Suppressor macrophage (primary cell): ENCODE measurements around the gene IL2RA.
A peak's percentile ranks its signal among the peaks of the same experiment; 100 is the strongest.

Experiments used
- DNase-seq, 4 experiments: peaks; one replicate each; pipeline ENCODE4 v3.0.0-alpha.2; 2020 to 2022

Gene IL2RA

DNA sequence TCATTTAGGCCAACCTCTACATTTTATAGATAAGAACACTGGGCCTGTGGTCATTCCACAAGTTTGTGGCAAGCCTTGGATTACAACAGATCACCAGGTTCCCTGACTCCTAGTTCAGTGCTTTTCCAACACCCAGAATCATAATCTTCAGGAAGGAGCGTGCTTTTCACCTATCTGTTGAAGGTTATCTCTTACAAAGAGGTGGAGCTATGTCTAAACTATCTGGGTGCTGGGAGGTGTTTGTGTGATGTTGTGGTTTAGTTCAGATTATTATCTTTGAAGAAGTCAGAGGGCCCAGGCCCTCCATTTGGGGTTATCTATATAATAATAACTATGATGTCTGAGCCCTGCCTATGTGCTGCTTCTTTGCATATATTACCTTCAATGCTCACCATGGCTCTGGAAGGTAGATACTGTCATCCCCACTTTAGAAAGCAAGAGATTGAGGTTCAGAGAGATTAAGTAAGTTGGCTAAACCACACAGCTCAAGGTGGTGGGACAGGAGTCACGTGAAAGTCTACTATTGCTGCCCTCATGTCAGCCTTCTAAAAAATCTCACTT, 24.0 kb downstream of the IL2RA start:
- DNase-seq, result no peak

- no peak for DNase-seq
These were observed 24.7 kb downstream of the IL2RA start for GRCh38 chr10:6037422-6037821.

DNA sequence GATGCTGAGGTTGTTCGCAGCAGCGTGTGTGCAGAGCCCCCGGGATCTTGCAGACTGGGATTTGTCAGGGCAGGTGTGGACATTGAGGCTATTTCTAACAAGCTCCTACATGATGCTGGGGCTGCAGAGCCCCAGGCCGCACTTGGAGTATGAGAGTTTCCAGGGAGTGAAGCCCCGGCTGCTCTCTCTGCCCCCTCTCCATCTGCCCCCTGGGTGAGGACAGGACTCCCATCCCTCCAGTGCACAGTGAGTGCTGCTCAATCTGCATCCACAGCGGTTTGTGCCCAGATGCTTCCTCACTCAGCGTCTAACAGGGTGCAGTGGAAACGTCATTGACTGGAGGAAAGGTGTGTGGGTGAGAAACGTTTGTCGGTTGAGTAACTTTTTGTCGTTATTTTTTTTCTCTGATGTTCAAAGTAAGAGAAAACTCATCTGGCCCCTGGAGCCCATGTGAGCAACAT, 25.3 kb downstream of the IL2RA start:
- DNase-seq, result no peak

- DNase-seq, result peak; percentile 29 to 64 (median 52)
These were observed 26.1 kb downstream of the IL2RA start for GRCh38 chr10:6035931-6036575.

DNA sequence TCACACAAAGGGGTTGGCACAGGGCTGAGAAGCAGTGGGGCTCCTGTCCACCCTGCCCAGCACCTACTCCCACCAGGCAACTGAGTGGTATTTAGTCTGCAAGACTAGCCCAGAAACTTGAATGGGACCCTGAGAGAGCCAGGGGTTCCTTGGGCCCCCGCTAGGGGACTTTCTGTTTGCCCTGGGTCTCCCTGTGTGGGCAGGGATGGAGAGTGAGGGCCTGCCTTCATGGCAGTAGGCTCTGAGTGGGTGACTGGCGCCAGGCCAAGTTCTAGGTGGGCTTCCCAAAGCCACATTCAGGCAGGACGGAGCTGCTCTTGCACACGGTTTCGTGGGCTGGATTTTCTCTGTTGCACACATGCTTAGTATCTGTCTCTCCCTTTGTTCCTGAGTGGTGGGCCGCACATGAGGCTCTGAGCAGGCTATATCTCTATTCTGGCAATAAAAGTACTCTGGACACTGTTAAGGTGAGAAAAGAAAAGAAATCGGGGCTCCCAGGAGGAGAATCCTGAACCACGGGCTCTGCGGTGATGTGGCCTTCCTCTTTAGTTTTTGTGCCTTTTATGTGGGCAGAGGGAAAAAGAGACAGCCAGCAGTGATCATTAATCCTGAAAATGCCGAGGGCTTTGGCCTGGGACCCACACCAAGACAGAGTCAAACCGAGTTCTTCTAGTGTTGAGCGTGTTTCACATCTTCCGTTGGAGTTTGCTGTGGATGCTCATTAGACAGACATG, 26.9 kb downstream of the IL2RA start:
- DNase-seq, result no peak

GRCh38 chr10:6034371-6034770, 27.8 kb downstream of the IL2RA start:
- peak in 2 of 4 experiments; percentile 37 to 49 for DNase-seq

- peak; percentile 78 to 92 (median 86) for DNase-seq
These were observed 28.2 kb downstream of the IL2RA start for GRCh38 chr10:6033954-6034353.

GRCh38 chr10:6030940-6031339, 31.2 kb downstream of the IL2RA start:
- DNase-seq, result no peak

GRCh38 chr10:6030217-6030616, 31.9 kb downstream of the IL2RA start:
- DNase-seq, result no peak

- no peak for DNase-seq
These were observed 34.2 kb downstream of the IL2RA start for GRCh38 chr10:6027929-6028328.

- DNase-seq, result no peak
These were observed 36.4 kb downstream of the IL2RA start for GRCh38 chr10:6025683-6026255.

- no peak for DNase-seq
These were observed 37.9 kb downstream of the IL2RA start for GRCh38 chr10:6024334-6024682.

- no peak for DNase-seq
These were observed 38.4 kb downstream of the IL2RA start for GRCh38 chr10:6023661-6024333.

DNA sequence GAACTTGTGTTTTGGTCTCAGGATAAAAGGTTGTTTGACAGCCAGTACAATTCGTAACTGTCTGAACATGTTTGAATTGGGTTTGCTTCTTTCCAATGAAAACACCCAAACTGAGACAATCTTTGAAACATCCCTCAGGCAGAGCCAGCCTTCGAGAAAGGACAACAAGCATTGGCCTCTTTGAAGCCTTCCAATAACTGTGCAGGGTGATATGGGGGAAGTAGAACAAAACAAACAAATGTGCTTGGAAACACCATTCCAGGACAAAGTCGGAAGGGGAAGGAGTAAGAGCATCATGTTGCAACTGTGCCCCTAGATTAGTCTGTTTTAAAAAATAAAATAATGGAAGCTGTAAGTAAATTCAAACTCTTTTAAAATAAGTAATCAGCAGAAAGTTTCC, 39.5 kb downstream of the IL2RA start:
- peak; percentile 8 to 41 (median 24) for DNase-seq

GRCh38 chr10:6020826-6021225, 41.3 kb downstream of the IL2RA start:
- DNase-seq, result peak; percentile 51 to 75 (median 70)

- DNase-seq, result no peak
These were observed 42.4 kb downstream of the IL2RA start for GRCh38 chr10:6019796-6020195.

GRCh38 chr10:6019010-6019782, 43.0 kb downstream of the IL2RA start:
- DNase-seq, result no peak

- no peak for DNase-seq
These were observed 43.7 kb downstream of the IL2RA start for GRCh38 chr10:6018422-6018821.

DNA sequence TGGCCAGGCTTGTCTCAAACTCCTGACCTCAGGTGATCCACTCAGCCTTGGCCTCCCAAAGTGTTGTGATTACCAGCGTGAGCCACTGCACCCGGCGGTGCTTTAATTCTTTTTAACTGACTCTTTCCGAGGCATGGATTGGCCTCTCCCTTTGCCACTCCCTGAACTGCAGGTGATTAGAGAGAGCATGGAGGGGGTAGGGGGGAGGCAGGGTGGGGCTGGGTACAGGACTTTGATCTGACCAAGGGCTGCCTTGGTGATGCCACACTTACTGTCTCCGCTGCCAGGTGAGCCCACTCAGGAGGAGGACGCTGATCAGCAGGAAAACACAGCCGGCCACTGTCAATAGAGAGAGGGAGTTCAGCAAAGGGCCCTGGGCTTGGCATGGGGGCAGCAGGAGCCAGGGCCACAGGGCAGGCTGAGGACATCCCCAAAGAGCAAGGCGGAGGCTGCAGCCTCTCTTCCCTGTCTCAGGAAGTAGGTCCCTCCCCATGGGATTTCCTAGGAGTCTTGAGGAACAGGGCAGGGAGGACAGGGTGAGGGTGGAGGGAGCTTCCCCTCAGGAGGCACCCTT, 44.3 kb downstream of the IL2RA start:
- no peak for DNase-seq

- DNase-seq, result peak; percentile 74 to 83 (median 77)
These were observed 47.9 kb downstream of the IL2RA start for GRCh38 chr10:6014241-6014761.

DNA sequence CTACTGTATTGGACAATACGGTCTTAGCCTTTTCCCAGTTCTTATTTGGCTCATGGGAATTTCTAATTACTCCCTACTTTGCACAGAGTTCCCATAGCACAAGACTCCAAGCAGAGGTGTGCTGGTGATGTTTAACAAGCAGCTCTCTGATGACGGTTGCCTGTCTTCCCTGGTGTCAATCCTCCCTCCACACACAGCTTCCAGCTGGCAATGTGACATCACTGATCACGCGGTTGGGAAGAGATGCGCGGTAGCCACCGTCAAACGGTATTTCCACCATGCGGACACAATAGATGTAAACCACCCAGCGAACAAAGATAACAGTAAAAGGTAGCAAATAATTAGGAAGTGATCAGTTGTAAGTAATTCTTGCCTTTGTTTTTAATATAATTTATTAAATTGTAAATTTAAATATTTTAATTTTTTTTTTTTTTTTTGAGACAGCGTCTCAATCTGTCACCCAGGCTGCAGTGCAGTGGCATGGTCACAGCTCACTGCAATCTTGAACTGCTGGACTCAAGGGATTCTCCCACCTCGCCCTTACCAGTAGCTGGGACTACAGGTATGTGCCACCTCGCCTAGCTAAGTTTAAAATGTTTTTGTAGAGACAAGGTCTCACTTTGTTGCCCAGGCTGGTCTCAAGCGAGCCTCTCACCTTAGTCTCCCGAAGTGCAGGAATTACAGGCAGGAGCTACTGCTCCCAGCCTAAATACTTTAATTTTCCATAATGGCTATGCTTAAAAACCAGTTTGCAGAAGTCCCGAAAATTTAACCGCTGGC, 48.6 kb downstream of the IL2RA start:
- no peak for DNase-seq
